ENCODE data around the gene KCNB1. TPM values are rescaled to one million over a fixed set of nuclear protein-coding genes. Genes with fewer than 3 reads are reported as not detected.

KCNB1 gene
- total RNA-seq, 1 experiment from 2014 or later: 0.68 TPM

- Mint-ChIP-seq H3K27ac (no peak overlapping the region), H3K4me1 (peaks cover 30 to 48% of the 10 kb centered on the region in 2 experiments), H3K4me3 (no peak overlapping the region), H3K36me3 (ENCODE audit: insufficient read depth in 1 of 3, low read depth in 3 of 3) (0 out of 7 replicates have a peak, but pooled peaks cover 0 to 5% (median 0%) of the 10 kb centered on the region in 3 experiments), H3K27me3 (ENCODE audit: low read depth) (peaks cover 1% of the 10 kb centered on the region), H3K9me3 (no peaks in the 10 kb centered on the region)
- no peak overlapping the region for H3K4me2 ChIP-seq (ENCODE audit: insufficient read depth, insufficient read length, low read length)
- H3K56ac ChIP-seq (ENCODE audit: insufficient read length, low read depth, low read length): no peak overlapping the region
- H2BK15ac ChIP-seq (ENCODE audit: low read depth, low read length): no peak overlapping the region
- no peak overlapping the region for H2BK20ac ChIP-seq (ENCODE audit: low read depth, low read length, poor library complexity, severe bottlenecking)
- no peak overlapping the region for H2BK120ac ChIP-seq (ENCODE audit: low read depth, low read length, poor library complexity, severe bottlenecking)
- H3K23me2 ChIP-seq (ENCODE audit: insufficient read length, low read depth, low read length, poor library complexity, severe bottlenecking): no peaks in the 10 kb centered on the region
- no peak overlapping the region for H3K23ac ChIP-seq (ENCODE audit: insufficient read length, low read depth, low read length)
- no peak overlapping the region for H4K8ac ChIP-seq (replicated peaks; ENCODE audit: insufficient read length, low read depth, low read length)
- no peak overlapping the region for H3K14ac ChIP-seq (ENCODE audit: insufficient read depth, low read length)
- no peaks in the 10 kb centered on the region for H3K79me1 ChIP-seq (ENCODE audit: insufficient read depth, low read depth, low read length, poor library complexity, severe bottlenecking)
- DNase-seq: peak; percentile 46
- no peaks in the 10 kb centered on the region for H3K9me3 ChIP-seq (ENCODE audit: control insufficient read depth, low read depth, low read length)
- no peak overlapping the region for H4K91ac ChIP-seq (ENCODE audit: insufficient read length, low read depth, low read length)
- H2BK5ac ChIP-seq (ENCODE audit: insufficient read length, low read length): no peak overlapping the region
- no peak overlapping the region for H4K5ac ChIP-seq (ENCODE audit: insufficient read length, low read depth, low read length)
- H3T11ph ChIP-seq (ENCODE audit: low read length): no peak overlapping the region
- TF ChIP-seq CTCF (conservative IDR thresholded peaks at IDR 0.05): no peak
- no peaks in the 10 kb centered on the region for H3K79me2 ChIP-seq (ENCODE audit: insufficient read depth, low read length)
- H3K9ac ChIP-seq (ENCODE audit: extremely low read depth, insufficient read length, low read length): no peak overlapping the region
- no peak overlapping the region for H2AK5ac ChIP-seq (ENCODE audit: insufficient read length, low read length)
- H3K27ac ChIP-seq (ENCODE audit: insufficient read length, low read depth, low read length): no peak overlapping the region
- H2BK12ac ChIP-seq (ENCODE audit: insufficient read length, low read depth, low read length): no peak overlapping the region
- WGBS (ENCODE audit: extremely low coverage, insufficient read length, low lambda C conversion rate): no CpG with 5 or more reads among the region's 14 CpGs
- H3K18ac ChIP-seq (ENCODE audit: insufficient read length, low read depth, low read length): no peak overlapping the region
- no peak overlapping the region for H3K4ac ChIP-seq (ENCODE audit: low read depth, low read length)
- H3K4me1 ChIP-seq (ENCODE audit: insufficient read depth, low read length): peaks cover 6% of the 10 kb centered on the region; the same call in 1 of the 2 replicates
- H3K27me3 ChIP-seq (ENCODE audit: insufficient read depth, low read length): no peaks in the 10 kb centered on the region
- H4K20me1 ChIP-seq (ENCODE audit: control insufficient read depth, insufficient read depth, insufficient read length): no peaks in the 10 kb centered on the region
- H2AFZ ChIP-seq (ENCODE audit: low read length): no peak overlapping the region
These were observed 32.2 kb downstream of the KCNB1 start for GRCh38 chr20:49450281-49450721.

Measured in H9 (cell line).